ENCODE measurements around the gene TWNK.

Gene TWNK

DNA sequence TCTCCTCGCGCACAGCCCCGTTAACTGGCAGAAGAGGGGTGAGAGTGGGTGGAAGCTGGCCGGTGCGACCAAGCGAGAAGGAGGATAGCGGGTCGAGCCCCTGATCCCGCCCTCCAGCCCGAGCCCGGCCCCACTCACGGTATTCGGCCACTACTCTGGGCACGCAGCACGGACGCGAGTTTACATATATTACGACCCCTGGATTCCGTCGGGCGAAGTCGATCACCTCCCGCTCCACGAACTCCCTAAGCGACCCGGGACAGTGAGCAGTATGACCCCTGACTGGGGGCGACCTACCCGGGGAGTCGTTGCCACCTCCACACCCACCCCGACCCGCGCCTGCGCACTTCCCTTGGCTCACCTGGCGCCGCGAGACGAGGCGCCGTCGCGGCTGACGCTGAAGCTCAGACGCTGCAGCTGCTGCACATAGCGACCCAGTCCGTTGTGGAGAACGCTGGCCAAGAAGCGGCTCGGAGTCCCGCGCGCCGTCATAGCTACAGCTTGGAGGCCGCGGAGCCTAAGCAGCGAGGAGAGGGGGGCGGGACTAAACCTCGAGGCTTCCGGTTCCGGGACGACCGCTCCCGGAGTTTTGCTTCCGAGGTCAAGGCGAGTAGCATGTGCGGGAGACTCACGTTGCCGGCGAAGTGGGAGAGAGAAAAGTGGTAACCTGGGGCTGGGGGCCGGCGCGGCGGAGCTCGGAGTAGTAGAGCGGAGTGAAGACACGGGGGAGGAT lies at the start of gene TWNK, which contains the start of gene MRPL43:
Gene TWNK (plus strand): TSS at position 592 of the 733 bp plus-strand sequence. CDS start 668 bp downstream, outside the sequence.
Gene MRPL43 (minus strand): TSS at position 546 of the 733 bp plus-strand sequence. CDS start 54 bp downstream, at position 492.
- DNase-seq (ENCODE audit: low read depth), result peak; percentile 62

DNA sequence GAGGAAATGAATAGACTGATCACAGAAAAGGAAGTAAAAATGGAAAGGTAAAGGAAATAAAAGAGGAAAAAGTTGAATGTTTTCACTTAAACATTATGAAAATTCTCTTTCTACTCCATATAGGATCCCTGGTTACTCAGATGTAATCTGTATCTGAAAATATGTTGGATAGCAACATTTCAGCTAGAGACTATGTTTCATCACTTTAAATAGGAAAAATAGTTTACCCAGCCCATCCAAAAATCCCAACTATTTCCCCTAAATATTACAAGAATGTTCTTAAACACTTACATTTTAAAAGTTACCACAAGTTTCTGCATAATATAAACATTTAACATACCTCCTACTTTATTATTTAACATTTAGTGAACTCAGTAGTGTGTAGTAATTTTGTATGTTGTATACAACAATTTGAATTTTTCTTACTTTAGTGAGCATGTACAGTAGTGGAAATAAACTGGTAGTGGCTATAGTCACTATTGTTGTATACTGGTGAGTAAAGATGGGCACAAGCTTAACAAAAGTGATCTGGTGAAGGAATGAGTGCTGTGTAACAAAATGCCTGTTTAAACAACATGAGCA lies 47.5 kb upstream of the TWNK start:
- no peak for DNase-seq (ENCODE audit: low read depth)

DNA sequence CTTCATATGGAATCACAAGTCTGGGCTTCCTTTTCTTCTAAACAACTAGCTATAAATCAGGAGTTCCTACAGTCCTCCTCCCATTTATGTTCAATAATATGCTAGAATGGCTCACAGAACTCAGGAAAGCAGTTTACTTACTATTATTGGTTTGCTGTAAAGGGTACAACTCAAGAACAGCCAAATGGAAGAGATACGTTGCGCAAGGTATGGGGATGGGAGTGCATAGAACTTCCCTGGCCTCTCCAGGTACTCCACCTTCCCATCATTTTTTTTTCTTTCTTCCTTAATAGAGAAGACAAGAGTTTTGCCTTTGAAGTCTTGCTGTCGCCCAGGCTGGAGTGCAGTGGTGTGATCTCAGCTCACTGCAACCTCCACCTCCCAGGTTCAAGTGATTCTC lies 45.1 kb upstream of the TWNK start:
- DNase-seq (ENCODE audit: low read depth), result no peak

DNA sequence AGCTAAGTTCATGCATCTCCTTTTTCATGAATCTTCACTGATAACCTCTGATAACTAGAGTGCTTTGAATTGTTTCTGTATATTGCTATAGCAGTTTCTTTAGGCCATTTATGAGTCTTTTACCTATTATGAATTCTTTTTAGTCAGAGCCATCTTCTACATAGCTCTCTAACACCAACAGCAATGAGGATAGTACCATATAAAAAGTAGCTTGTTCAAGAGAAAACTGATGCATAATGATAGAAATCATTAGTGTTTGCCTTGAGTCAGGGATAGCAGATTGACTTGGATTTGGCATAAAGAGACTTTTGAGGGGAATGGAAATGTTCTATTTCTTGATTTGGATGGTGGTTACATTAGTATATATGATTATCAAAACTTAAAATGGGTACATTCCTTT lies 43.8 kb upstream of the TWNK start:
- no peak for DNase-seq (ENCODE audit: low read depth)

DNA sequence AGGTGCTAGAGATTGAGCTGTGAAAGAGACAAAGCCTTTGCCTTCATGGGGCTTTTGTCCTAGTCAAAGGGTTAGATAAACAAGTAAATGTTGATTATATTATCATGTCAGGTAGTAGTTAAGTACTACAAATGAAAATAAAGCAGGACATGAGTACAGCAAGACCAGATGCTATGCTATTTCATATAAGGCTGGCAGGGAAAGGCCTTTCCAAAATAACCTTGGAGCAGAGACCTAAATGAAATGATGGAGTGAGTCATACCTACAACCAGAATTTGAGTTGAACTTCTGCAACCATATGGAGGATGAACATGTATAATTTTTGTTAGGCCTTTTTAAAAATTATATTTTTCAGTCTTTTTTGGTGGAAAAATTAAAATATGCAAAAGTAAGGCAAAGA lies 41.6 kb upstream of the TWNK start:
- DNase-seq (ENCODE audit: low read depth), result no peak

DNA sequence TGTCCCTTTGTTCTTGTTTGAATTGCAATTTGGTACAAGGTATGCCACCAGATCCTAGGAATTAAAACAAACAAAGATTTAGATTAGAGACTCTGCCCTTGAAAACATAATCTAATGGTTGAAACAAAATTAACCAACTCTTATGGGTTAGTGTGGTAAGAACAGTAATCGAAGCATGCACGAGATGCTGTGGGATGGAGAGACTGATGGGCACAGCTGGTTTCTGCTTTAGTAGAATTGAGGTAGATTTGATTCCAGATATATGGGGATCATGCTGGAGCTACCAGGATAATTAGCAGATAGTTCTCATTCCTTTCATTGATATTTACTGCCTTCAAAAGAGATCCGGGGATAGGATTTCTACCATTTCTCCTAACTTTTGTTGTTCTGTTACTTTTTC lies 38.4 kb upstream of the TWNK start:
- DNase-seq (ENCODE audit: low read depth), result no peak

DNA sequence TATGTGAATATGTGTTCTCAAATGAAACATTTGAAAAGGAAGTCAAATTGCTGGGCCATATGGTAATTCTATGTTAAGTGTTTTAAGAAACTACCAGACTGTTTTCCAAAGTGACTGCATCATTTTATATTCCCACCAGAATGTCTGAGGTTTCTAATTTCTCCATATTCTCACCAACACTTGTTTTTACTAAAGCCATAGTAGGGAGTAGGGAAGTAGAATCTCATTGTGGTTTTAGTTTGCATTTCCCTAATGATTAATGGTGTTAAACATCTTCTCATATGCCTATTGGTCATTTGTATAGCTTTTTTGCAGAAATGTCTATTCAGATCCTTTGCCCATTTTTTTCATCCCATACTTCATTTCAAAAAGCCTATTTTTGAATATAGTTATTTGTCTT lies 27.1 kb upstream of the TWNK start:
- DNase-seq (ENCODE audit: low read depth), result no peak

DNA sequence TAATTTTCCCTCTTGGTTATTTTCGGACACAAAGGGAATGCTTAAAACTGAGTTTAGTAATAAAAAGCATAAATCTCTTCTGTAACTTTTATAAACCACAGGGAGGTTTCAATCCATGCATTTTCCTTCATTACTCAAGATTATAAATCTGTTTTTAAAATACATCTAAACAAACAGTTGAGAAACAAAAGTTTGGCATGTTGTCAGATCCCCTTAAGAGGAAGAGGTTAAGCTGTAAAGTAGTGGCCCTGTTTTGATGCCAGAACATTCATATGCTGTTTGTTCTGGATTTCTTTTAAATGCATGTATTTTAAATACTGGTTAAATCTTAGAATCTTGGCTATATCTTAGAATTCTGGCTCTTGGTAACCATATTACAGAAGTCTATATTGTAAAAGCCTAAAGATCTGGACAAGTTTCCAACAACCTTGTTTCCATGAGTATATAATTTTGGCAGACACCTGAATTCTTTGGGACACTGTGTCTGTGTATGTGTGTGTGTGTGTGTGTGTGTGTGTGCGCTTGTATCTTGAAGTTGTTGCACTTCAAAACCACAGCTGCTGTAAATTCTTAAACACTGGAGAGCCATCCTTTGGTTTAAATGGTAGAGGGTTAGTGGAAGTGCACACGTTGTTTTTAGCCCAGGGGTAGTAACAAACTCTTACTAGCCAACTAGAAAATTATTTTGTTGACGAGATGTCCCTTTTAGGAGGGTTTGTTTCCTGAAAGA lies 24.8 kb upstream of the TWNK start:
- no peak for DNase-seq (ENCODE audit: low read depth)

DNA sequence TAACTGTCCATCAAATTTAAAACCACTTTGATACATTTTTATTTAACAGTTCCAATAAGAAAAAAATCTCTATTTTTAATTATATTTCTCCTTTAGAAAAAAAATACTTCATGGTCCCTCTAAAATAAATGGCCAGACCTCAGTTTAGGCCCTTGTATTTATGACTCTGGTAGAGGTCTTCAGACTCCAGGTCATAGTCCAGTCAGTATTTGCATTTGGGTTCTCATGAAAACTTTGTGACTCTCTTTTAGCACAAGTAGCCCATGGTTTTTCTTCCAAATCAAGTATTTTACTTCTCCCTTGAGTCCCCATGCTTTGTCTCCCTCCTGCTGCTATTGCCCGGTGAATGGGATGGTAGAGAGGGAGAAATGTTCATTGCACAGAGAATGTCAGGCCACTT lies 23.5 kb upstream of the TWNK start:
- no peak for DNase-seq (ENCODE audit: low read depth)

DNA sequence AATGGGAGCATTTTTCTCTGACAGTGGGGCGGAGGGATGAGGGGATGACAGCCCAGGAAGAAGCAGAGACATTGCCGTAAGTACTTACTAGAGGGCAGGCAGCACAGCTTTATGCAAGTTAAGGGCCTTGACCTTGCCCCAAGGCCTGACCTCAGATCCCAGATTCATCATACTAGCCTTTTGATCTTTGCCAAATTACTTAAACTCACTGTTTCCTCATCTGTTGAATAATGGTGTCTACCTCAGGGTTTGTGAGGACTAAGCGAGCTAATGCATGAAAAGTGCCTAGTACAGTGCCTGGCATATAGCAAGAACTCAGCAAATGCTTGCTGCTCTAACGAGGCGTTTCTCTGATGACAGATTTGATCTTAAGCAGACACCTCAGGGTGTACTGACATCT lies 21.5 kb upstream of the TWNK start:
- DNase-seq (ENCODE audit: low read depth), result no peak

DNA sequence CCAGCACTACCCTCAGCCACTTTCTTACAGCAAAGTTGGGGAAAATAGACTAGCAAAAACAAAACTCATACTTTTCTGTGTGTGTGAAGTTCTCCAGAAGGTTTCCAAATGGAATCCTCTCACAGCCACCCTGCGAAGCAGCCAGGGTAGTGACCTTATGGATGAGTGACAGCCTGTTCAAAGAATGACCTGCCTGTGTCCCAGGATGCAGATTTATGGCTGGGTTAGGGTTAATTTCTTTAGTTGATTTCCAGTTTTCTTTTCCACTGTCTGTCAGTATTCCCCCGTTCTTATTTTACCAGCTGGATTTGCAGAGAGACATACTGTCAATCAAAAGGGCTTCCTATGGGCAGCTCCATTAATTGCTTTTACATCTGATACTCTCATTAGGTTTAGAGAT lies 20.5 kb upstream of the TWNK start:
- no peak for DNase-seq (ENCODE audit: low read depth)

DNA sequence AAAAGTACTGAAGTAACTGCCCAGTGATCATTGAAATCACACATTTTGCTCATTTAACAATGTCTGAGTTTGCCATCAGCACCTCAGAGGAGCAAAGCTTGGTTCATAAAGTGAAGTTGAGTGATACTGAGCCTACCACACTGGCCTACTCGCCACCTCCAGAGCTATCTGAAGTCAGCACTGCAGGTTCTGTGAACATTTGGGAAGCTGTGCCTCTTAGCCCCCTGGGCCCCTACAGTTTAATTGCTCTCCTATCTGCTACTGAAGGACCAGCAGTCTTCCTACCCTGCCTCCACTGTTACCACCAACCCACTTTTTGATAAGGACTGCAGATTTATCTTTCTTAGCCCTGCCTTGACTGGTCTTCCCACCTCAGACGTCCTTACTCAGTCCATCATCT lies 20.0 kb upstream of the TWNK start:
- DNase-seq (ENCODE audit: low read depth), result no peak

DNA sequence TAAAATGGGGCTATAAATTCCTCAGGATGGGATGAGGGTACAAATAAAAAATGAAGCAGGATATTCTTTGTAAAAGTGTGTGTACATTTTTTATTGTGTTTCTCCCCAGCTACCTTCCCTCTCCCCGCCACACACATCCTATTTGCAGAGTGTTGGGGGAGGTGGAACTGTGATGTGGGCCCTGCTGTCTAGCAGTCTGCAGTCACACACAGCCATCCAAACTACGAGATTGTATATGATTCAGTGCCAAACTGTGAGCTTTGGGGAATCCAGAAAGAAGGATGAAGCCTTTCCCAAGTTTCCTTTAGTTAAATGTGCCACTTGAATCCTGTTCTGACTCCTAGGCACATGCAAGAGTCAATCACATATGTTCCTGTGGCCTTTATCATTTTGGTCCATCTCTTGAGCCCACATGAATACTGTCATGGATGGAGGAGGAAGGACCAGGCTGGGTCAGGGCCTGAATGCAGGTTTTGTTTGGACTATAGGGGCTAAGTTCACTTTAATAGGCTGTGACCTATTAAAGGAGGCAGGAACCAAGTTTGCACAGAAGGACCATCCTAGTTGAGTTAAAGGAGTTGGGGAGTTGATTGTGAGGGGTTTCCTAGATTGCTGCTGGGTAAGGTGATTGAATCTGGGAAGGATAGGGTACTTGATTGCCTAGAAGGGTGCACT lies 19.1 kb upstream of the TWNK start:
- DNase-seq (ENCODE audit: low read depth), result no peak

DNA sequence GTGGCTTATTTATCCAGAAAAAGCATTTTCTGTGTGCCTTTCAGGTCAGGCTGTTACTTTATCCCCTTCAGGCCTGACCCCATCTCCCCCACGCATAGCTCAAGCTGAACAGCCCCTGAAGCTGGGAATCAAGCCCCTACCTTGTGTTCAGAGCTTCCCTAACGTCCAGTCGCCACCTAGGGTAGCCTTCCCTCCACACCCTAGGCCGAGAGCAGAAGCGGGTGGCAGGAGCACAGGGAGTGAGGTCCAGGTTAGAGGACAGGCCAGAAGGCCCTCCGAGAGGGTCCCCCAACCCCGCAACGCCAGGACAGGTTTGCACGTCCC lies 18.5 kb upstream of the TWNK start:
- DNase-seq (ENCODE audit: low read depth), result no peak

DNA sequence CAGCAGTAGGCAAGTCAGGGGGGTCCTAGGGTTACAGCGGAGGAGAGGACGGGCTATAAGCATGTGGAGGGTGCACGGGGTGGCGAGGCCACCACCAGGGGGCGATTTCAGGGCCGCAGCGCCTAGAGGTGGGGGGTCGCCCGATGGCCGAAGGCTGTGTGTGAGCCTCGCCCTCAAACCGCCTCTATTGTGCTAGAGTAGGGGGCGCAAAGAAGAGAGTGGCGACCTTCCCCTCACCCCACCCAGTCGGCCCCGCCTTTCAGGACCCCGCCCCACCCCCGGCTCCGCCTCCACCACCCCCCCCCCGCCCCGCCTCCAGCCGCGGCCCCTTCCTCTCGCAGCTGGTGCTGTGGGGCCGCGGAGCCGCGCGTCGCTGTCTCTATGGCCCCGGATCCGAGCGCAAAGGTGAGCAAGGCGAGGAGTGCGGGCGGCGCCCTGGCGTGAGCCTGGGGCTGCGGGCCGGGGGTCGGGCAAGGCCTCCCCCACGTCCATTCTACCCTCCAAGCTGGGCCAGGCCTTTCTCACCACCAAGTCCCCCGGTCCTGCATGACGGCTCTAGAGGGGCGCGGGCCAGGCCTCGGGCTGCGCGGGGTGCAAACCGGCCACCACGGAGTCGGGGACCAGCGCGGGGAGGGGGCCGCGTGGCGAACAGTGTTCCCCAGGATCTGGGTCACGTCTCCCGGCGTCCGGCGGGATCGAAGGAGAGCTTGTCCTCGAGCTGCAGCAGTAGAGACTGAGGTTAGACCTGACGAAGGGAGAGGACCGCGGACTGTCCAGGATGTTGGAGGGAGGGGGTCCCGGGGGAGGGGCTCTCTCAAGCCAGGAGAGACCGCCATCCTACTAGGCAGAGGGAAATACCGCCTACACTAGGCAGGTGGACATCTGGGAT lies 17.9 kb upstream of the TWNK start, which contains the start of gene SEMA4G:
Gene SEMA4G (plus strand): TSS at position 318 of the 889 bp plus-strand sequence. CDS start 3,409 bp downstream, outside the sequence.
- DNase-seq (ENCODE audit: low read depth), result peak; percentile 18

DNA sequence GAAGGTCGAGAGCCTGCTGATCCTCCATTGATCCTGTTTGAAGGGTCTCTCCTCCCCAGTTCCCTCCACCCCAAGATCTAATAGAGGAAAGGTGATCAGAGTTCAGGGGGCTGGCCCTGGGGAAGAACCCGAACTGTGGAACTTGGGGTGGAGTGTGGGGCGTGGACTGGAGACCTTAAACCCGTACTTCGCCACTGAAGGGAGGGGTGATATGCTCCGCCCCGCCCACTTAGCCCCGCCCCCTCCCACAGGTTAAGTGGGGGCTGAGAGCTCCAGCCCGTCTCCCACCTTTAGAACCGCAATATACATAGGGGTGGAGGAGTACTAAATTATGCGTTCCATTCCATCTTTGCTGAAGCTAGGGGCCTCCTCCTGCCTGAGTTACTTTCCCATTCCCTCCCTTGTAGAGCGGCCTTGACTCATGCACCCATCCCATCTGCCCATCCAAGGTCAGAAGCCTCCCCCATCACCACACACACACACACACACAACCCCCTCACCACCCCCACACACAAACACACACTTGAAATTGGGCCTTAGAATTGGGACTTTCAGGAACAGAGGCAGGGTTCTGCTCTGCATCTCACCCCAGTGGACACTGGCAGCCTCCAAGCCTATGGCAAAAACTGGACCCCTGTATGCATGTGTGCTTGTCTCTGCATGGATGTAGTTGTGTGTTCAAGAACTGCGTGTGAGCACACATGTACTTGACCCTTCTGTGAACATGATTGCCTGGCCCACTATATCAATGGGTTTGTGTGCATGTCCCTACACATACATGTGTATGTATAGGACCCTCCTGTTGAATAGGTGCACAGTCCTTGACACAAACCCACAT lies 17.0 kb upstream of the TWNK start:
- DNase-seq (ENCODE audit: low read depth), result peak; percentile 20

DNA sequence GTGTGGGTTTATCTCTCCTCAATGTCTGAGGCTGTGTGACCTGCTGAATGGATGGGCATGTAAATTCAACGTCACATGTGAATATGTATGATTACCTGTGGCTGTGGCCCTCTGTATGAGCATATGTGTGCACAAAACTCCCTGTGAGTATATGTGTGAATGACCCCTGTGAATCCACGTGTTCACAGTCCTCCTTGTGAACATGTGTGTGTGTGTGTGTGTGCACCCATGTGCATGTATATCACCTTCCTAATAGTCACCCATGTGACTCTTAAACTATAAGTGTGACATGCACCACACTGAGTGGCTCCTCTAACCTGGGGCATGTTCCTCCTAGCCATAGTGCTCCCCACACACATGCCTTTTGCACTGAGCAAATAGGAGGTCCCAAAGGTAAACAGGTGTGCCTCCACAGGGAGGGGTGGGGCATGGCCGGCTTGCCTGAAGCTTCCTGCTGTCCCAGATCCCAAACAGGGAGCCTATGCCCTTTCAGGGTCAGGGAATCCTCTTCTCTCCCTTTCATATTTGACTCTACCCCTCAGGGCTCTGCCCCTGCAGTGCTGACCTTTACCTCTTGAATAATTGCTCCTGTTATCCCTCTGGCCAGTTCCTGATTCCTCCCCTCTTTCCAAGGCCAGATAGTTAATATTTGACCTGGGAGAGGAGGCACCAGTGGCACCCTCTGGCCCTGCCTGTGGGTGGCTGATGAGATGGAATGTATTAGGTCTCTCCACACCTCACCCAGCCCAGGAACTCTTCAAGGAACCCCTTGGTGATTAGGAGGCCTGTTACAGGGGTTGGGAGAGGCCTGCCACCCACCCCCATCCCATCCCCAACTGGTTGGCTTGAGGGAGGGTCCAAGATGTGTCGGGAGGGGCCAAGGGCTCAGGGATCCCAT lies 16.2 kb upstream of the TWNK start:
- no peak for DNase-seq (ENCODE audit: low read depth)

DNA sequence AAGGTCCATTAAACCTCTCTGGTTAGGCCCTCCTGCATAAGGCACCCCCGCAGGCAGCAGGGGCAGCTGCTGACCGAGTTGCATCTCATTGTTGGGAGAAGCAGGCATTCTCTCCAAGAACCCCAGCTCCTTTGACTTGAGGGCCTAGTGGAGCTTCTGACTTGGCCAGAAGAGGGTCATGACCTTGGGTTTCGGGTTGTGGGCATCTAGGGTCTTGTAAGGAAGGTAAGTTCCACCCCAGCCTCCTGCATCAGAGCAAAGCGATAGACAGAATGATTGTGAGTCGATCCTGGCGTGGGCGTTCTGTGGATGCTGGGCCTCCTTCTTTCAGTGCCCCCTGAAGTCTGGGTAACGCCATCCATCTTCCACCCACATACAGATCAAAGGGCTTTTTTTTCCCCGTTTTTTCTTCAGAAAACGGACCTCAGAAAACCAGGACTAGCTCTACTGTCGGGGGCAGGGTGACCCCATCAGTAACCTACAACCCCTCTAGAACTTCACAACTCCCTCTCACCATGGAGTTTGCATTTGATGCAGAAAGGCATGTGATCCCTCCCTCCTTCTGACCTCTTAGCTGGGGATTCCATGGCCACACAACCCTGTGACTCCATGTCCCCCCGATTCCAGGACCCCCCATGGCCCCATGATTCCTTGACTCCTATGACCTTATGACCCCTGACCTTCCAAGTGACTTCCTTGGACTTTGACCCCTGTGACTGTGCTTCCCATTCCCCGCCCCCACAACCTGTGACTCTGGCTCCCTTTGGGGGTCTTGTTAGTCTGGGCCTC lies 15.0 kb upstream of the TWNK start:
- no peak for DNase-seq (ENCODE audit: low read depth)

All from stimulated activated CD8-positive, alpha-beta memory T cell treated with anti-CD3 and anti-CD28 coated beads, Interleukin-15, amount 100 ng/mL, for 1 hour (primary cell).